OCI-LY1 (cell line): ENCODE measurements around the gene ADAMTS15.

Experiments used
- H2AFZ ChIP-seq: fragments of 200-600 bp; sonication (generic), shearing (Covaris generic); 2 replicates; pipeline ENCODE4 v1.6.0; 2014; ENCODE audit warnings: antibody characterized with exemption, mild to moderate bottlenecking, low read length
- H3F3A ChIP-seq: fragments of 200-600 bp; sonication (generic), shearing (Covaris generic); 2 replicates; pipeline ENCODE4 v1.6.0; 2014; ENCODE audit warnings: mild to moderate bottlenecking, antibody characterized with exemption, low read length, moderate library complexity; ENCODE audit not compliant: insufficient read depth
- H3K27ac ChIP-seq: fragments of 200-600 bp; sonication (generic); 2 replicates; pipeline ENCODE4 v1.5.1; 2014; ENCODE audit warnings: low read length, mixed run types, mild to moderate bottlenecking, low read depth; ENCODE audit not compliant: poor library complexity, severe bottlenecking
- H3K27me3 ChIP-seq: fragments of 200-600 bp; sonication (generic); 2 replicates; pipeline ENCODE4 v1.6.0; 2014; ENCODE audit warnings: antibody characterized with exemption, mild to moderate bottlenecking, low read length, moderate library complexity; ENCODE audit not compliant: insufficient read depth
- H3K36me3 ChIP-seq: fragments of 200-600 bp; sonication (generic); 2 replicates; pipeline ENCODE4 v1.6.1; 2014; ENCODE audit warnings: mild to moderate bottlenecking, antibody characterized with exemption, low read length, moderate library complexity, mixed read lengths; ENCODE audit not compliant: insufficient read depth
- H3K4me1 ChIP-seq: fragments of 200-600 bp; sonication (generic); 2 replicates; pipeline ENCODE4 v1.5.1; 2014; ENCODE audit warnings: mild to moderate bottlenecking, low read length, moderate library complexity; ENCODE audit not compliant: insufficient read depth, severe bottlenecking
- H3K4me2 ChIP-seq: fragments of 200-600 bp; sonication (generic), shearing (Covaris generic); 2 replicates; pipeline ENCODE4 v1.6.1; 2014; ENCODE audit warnings: low read length
- H3K4me3 ChIP-seq: fragments of 200-600 bp; sonication (generic); 2 replicates; pipeline ENCODE4 v1.5.1; 2014; ENCODE audit warnings: low read length, low read depth, mild to moderate bottlenecking, mixed read lengths; ENCODE audit not compliant: poor library complexity, severe bottlenecking
- H3K79me2 ChIP-seq: fragments of 200-600 bp; shearing (Covaris generic); 2 replicates; pipeline ENCODE4 v1.6.1; 2016; ENCODE audit warnings: mixed run types, low read length, mixed read lengths; ENCODE audit not compliant: insufficient read depth
- H3K9ac ChIP-seq: fragments of 200-600 bp; sonication (generic), shearing (Covaris generic); 2 replicates; pipeline ENCODE4 v1.6.1; 2014; ENCODE audit warnings: mild to moderate bottlenecking, low read length, mixed read lengths
- H3K9me2 ChIP-seq: fragments of 200-600 bp; sonication (generic), shearing (Covaris generic); 2 replicates; pipeline ENCODE4 v1.6.1; 2014; ENCODE audit warnings: low read depth, mild to moderate bottlenecking, low read length, mixed read lengths
- H3K9me3 ChIP-seq: fragments of 200-600 bp; shearing (Covaris generic); 2 replicates; pipeline ENCODE4 v1.6.1; 2014; ENCODE audit warnings: low read length, mixed read lengths
- H4K20me1 ChIP-seq: fragments of 200-600 bp; sonication (generic), shearing (Covaris generic); 2 replicates; pipeline ENCODE4 v1.6.0; 2016; ENCODE audit warnings: mild to moderate bottlenecking, low read length; ENCODE audit not compliant: insufficient read depth
- EZH2 ChIP-seq: fragments of 200-600 bp; sonication (generic), shearing (Covaris generic); IDR thresholded peaks from 2 replicates; pipeline ENCODE4 v1.8.0; 2017; ENCODE audit warnings: borderline replicate concordance, mixed run types, mild to moderate bottlenecking, antibody characterized with exemption, low read length, moderate library complexity, mixed read lengths
- TF ChIP-seq, protein P1 (sequence below): fragments of 200-600 bp; sonication (generic), shearing (Covaris generic); IDR thresholded peaks from 2 replicates; pipeline ENCODE4 v1.5.1; 2017; ENCODE audit warnings: mild to moderate bottlenecking, antibody characterized with exemption, low read length, moderate library complexity, mixed read lengths

ADAMTS15 gene

GRCh38 chr11:130485983-130486382, 37.5 kb downstream of the ADAMTS15 start:
- no peak overlapping the region for H3K27ac ChIP-seq
- H3K4me1 ChIP-seq = no peaks in the 10 kb centered on the region
- no peaks in the 10 kb centered on the region for H3K27me3 ChIP-seq
- H3K9ac ChIP-seq = no peak overlapping the region
- no peaks in the 10 kb centered on the region for H3K79me2 ChIP-seq
- TF ChIP-seq EZH2 = no peak
- H3K4me2 ChIP-seq = no peak overlapping the region
- H3F3A ChIP-seq = no peaks in the 10 kb centered on the region
- no peaks in the 10 kb centered on the region for H4K20me1 ChIP-seq
- H3K36me3 ChIP-seq = no peaks in the 10 kb centered on the region
- no peaks in the 10 kb centered on the region for H3K9me3 ChIP-seq
- H3K9me2 ChIP-seq = no peaks in the 10 kb centered on the region
- H2AFZ ChIP-seq = no peak overlapping the region
- no peak overlapping the region for H3K4me3 ChIP-seq

- Histone ChIP-seq H3K27me3 (no peaks in the 10 kb centered on the region), H2AFZ (no peak overlapping the region)
- TF ChIP-seq, protein P1, sequence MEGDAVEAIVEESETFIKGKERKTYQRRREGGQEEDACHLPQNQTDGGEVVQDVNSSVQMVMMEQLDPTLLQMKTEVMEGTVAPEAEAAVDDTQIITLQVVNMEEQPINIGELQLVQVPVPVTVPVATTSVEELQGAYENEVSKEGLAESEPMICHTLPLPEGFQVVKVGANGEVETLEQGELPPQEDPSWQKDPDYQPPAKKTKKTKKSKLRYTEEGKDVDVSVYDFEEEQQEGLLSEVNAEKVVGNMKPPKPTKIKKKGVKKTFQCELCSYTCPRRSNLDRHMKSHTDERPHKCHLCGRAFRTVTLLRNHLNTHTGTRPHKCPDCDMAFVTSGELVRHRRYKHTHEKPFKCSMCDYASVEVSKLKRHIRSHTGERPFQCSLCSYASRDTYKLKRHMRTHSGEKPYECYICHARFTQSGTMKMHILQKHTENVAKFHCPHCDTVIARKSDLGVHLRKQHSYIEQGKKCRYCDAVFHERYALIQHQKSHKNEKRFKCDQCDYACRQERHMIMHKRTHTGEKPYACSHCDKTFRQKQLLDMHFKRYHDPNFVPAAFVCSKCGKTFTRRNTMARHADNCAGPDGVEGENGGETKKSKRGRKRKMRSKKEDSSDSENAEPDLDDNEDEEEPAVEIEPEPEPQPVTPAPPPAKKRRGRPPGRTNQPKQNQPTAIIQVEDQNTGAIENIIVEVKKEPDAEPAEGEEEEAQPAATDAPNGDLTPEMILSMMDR = no peak
- no peak for TF ChIP-seq EZH2
These were observed 38.0 kb downstream of the ADAMTS15 start for GRCh38 chr11:130486391-130486836.

DNA sequence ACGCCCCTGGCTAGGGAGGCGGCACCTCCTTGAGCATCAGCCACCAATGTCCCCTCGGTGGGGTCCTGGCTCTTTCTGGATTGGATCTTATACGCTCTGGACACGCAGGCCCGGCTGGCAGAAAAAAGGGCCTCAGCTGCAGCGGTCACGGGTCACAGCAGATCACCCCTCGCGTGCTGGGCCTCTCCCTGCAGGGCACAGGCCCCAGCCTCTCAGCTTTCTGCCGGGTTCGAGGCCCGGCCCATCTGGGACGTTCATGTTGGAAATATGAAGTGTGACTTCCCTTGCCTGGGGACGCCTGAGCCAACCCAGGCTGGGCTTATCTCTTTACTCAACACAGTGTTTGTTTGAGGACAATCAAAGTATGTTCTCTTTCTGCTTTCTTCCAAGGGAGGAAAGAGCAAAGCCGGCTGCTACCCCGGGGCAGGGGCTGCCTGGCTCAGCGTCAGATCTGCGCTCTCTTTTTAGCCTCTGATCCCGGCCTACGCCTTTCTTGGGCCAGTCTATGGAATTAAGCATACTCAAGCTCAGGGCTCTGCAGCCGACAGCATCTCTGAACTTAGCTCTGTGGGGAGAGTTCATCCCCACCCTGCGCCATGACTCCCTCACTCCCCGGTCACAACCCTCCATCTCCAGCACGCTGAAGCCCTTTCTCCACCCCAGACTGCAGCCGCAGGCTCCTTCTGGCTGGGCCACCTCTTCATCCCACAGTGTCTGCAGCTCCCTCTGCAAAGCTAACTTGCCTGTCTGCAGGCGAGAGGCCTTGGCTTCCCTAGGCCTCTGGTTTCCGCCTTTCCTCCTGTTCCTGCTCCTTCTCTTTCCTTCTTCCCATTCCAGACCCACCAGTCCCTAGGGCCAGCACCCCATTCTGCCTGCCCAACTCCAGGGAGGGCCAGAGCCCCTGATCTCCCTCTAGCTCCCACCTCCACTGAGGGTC, 38.8 kb downstream of the ADAMTS15 start:
- Histone ChIP-seq H3K9me2 (no peaks in the 10 kb centered on the region), H3K27me3 (no peaks in the 10 kb centered on the region), H3K4me2 (no peak overlapping the region), H3K36me3 (no peaks in the 10 kb centered on the region), H3K79me2 (no peaks in the 10 kb centered on the region), H3F3A (no peaks in the 10 kb centered on the region), H4K20me1 (no peaks in the 10 kb centered on the region), H3K9ac (no peak overlapping the region), H2AFZ (no peak overlapping the region), H3K9me3 (no peaks in the 10 kb centered on the region), H3K27ac (no peak overlapping the region), H3K4me3 (no peak overlapping the region), H3K4me1 (no peaks in the 10 kb centered on the region)
- TF ChIP-seq, protein P1 = no peak
- TF ChIP-seq EZH2 = no peak

More at GRCh38 chr11:130486391-130486836, 38.0 kb downstream of the ADAMTS15 start:
- Histone ChIP-seq H3F3A (no peaks in the 10 kb centered on the region), H3K4me3 (no peak overlapping the region), H3K36me3 (no peaks in the 10 kb centered on the region), H4K20me1 (no peaks in the 10 kb centered on the region), H3K9me3 (no peaks in the 10 kb centered on the region), H3K9ac (no peak overlapping the region), H3K9me2 (no peaks in the 10 kb centered on the region), H3K27ac (no peak overlapping the region), H3K4me2 (no peak overlapping the region), H3K4me1 (no peaks in the 10 kb centered on the region), H3K79me2 (no peaks in the 10 kb centered on the region)
